Panc1 (cell line): Measurements from ENCODE around the gene BHLHE40. TPM values are rescaled to one million over a fixed set of nuclear protein-coding genes. Genes with fewer than 3 reads are reported as not detected.

Experiments used
- ATAC-seq: fragments of 200-7000 bp; cut with Tn5 transposase; 2 replicates; pipeline ENCODE4 v1.9.1; 2020; ENCODE audit warnings: mild to moderate bottlenecking, moderate library complexity
- BruUV-seq: library from RNA; stranded (reverse); fragments of 400-500 nt; replicated peaks from 2 replicates; lab custom pipeline; 2021; lab: Mats Ljungman, UMichigan
- CTCF ChIA-PET: fragments of 300-600 bp; sonication (Branson Sonifier 250); formaldehyde crosslinking; loops from one replicate; lab custom pipeline; 2022; ENCODE audit warnings: antibody characterized with exemption; lab: Charles Lee
- POLR2A ChIA-PET: fragments of 300-600 bp; sonication (Branson Sonifier 250); formaldehyde crosslinking; loops from one replicate; lab custom pipeline; 2022; ENCODE audit warnings: antibody characterized with exemption; lab: Charles Lee
- DNase-seq: peaks from one replicate; pipeline ENCODE4 v3.0.0-alpha.2; 2010; ENCODE audit warnings: low read depth, low spot score
- H3K27ac ChIP-seq: 2 replicates; pipeline ENCODE4 v1.5.1; 2011; ENCODE audit warnings: mild to moderate bottlenecking, low read length, inconsistent platforms
- H3K27me3 ChIP-seq: fragments of 200-500 bp; sonication (Bioruptor generic); 2 replicates; pipeline ENCODE4 v1.6.0; 2014; ENCODE audit warnings: low read length, inconsistent platforms; ENCODE audit not compliant: control insufficient read depth, insufficient read depth
- H3K36me3 ChIP-seq: fragments of 200-500 bp; sonication (Bioruptor generic); 2 replicates; pipeline ENCODE4 v1.5.1; 2014; ENCODE audit warnings: inconsistent platforms, mild to moderate bottlenecking, low read length, moderate library complexity; ENCODE audit not compliant: control insufficient read depth, insufficient read depth
- H3K4me1 ChIP-seq: 2 replicates; pipeline ENCODE4 v1.5.1; 2011; ENCODE audit warnings: inconsistent platforms, mild to moderate bottlenecking, low read length, moderate library complexity; ENCODE audit not compliant: control insufficient read depth, insufficient read depth
- H3K4me3 ChIP-seq, 2 experiments: 2 replicates each; pipeline ENCODE4 v1.5.1; 2011 to 2012; ENCODE audit warnings: low read depth in 2 of 2, low read length in 2 of 2, mild to moderate bottlenecking in 2 of 2, inconsistent platforms in 1 of 2, moderate library complexity in 1 of 2
- H3K9me3 ChIP-seq: fragments of 200-500 bp; sonication (Bioruptor generic); 2 replicates; pipeline ENCODE4 v1.5.1; 2014; ENCODE audit warnings: low read depth, mild to moderate bottlenecking, inconsistent platforms, low read length, moderate library complexity; ENCODE audit not compliant: control insufficient read depth, insufficient read depth
- POLR2AphosphoS5 ChIP-seq: IDR thresholded peaks from 2 replicates; pipeline ENCODE4 v1.6.1; 2012; ENCODE audit warnings: mild to moderate bottlenecking, low read depth, low read length, moderate library complexity
- SIN3A ChIP-seq: IDR thresholded peaks from 2 replicates; pipeline ENCODE4 v1.6.1; 2012; ENCODE audit warnings: low read depth, mild to moderate bottlenecking, low read length, moderate library complexity, borderline replicate concordance; ENCODE audit not compliant: insufficient read depth
- TCF7L2 ChIP-seq: IDR thresholded peaks from 2 replicates; pipeline ENCODE4 v1.6.1; 2011; ENCODE audit warnings: mild to moderate bottlenecking, low read depth, low read length, inconsistent platforms
- in situ Hi-C: cut with HindIII; loops from 2 replicates; pipeline ENCODE4 v1.10.0; 2016; ENCODE audit warnings: low sequenced_read_pairs, low pct_unique_long_range_greater_than_20kb
- intact Hi-C: fragments of 100-400 bp; cut with micrococcal nuclease; formaldehyde crosslinking; loops from one replicate; pipeline ENCODE4 v1.10.0; 2022; ENCODE audit not compliant: unreplicated experiment
- total RNA-seq: library from RNA; stranded (reverse); gene quantifications from one replicate; pipeline ENCODE4 v1.2.1, GENCODE V29; 2021; ENCODE audit not compliant: unreplicated experiment
- TF ChIP-seq, protein P1 (sequence below), 2 experiments: IDR thresholded peaks; 2 replicates each; pipeline ENCODE4 v1.6.1; 2011 to 2012; ENCODE audit warnings: low read depth in 2 of 2, control low read depth in 1 of 2, low read length in 1 of 2, mild to moderate bottlenecking in 1 of 2, moderate library complexity in 1 of 2; ENCODE audit not compliant: insufficient read depth in 1 of 2
- TF ChIP-seq, protein P2 (sequence below): fragments of 450-650 bp; IDR thresholded peaks from 2 replicates; pipeline ENCODE4 v1.5.1; 2017; ENCODE audit warnings: mild to moderate bottlenecking

The BHLHE40 gene
- total RNA-seq, 1 experiment from 2014 or later: 78.4 TPM

DNA sequence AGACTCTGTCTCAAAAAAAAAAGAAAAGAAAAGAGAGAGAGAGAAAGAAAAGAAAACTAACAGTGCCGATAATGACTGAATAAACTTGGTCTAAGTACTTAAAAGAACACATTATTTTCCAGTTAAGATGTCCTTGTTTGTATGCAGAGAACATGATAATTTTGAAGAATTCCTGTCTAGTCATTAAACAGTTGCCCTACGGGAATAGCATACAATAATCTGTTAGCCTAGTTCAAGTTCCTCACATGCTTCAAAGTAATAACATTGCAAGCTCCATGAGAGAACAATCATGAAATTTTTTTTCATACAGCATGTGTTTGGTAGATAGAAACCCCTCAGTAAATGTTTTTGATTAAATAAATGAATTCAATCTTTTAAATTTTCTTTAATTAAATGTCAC is 23.1 kb upstream of the BHLHE40 start:
- H3K4me1 ChIP-seq: no peaks in the 10 kb centered on the region
- DNase-seq: no peak
- in situ Hi-C loops (no loop called here), intact Hi-C loops (no loop called here)
- BruUV-seq: no TSS peak
- CTCF ChIA-PET: no interaction called here
- peaks cover 3% of the 10 kb centered on the region; the same call in 1 of the 2 replicates for H3K9me3 ChIP-seq
- TF ChIP-seq, protein P1, sequence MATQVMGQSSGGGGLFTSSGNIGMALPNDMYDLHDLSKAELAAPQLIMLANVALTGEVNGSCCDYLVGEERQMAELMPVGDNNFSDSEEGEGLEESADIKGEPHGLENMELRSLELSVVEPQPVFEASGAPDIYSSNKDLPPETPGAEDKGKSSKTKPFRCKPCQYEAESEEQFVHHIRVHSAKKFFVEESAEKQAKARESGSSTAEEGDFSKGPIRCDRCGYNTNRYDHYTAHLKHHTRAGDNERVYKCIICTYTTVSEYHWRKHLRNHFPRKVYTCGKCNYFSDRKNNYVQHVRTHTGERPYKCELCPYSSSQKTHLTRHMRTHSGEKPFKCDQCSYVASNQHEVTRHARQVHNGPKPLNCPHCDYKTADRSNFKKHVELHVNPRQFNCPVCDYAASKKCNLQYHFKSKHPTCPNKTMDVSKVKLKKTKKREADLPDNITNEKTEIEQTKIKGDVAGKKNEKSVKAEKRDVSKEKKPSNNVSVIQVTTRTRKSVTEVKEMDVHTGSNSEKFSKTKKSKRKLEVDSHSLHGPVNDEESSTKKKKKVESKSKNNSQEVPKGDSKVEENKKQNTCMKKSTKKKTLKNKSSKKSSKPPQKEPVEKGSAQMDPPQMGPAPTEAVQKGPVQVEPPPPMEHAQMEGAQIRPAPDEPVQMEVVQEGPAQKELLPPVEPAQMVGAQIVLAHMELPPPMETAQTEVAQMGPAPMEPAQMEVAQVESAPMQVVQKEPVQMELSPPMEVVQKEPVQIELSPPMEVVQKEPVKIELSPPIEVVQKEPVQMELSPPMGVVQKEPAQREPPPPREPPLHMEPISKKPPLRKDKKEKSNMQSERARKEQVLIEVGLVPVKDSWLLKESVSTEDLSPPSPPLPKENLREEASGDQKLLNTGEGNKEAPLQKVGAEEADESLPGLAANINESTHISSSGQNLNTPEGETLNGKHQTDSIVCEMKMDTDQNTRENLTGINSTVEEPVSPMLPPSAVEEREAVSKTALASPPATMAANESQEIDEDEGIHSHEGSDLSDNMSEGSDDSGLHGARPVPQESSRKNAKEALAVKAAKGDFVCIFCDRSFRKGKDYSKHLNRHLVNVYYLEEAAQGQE (IDR thresholded peaks at IDR 0.05; ENCODE audit: insufficient read depth in 1 of 2, low read depth in 2 of 2, low read length in 1 of 2): no peak
- no peaks in the 10 kb centered on the region for H3K27me3 ChIP-seq
- no peak for ATAC-seq
- H3K27ac ChIP-seq: no peak overlapping the region
- H3K36me3 ChIP-seq: no peaks in the 10 kb centered on the region
- POLR2A ChIA-PET: no interaction called here
- H3K4me3 ChIP-seq: no peak overlapping the region

DNA sequence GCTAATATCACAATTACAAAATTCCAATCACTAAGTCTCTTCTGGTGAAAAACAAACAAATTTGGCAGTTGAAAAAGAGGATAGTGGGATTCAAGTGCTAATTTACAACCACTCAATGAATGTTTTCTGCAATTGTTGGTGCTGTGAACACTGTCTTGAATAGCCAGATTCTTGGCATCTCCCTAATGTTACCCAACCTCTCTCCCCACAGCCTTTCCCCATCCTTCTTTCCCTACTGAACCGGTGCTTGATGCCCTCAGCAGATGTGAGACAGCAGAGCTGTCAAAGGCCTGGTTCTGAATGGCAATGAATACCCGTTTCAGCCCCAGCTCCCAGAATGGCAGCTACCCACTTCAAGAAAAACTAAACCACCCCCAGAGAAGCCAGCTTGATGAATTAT is 22.5 kb upstream of the BHLHE40 start:
- ChIA-PET CTCF (no interaction called here), POLR2A (no interaction called here)
- Histone ChIP-seq H3K27ac (no peak overlapping the region), H3K4me1 (no peaks in the 10 kb centered on the region), H3K4me3 (no peak overlapping the region), H3K36me3 (no peaks in the 10 kb centered on the region), H3K9me3 (peaks cover 3% of the 10 kb centered on the region; the same call in 1 of the 2 replicates), H3K27me3 (no peaks in the 10 kb centered on the region)
- in situ Hi-C loops: no loop called here
- TF ChIP-seq, protein P1 (IDR thresholded peaks at IDR 0.05; ENCODE audit: insufficient read depth in 1 of 2, low read depth in 2 of 2, low read length in 1 of 2): no peak
- TF ChIP-seq, protein P2, sequence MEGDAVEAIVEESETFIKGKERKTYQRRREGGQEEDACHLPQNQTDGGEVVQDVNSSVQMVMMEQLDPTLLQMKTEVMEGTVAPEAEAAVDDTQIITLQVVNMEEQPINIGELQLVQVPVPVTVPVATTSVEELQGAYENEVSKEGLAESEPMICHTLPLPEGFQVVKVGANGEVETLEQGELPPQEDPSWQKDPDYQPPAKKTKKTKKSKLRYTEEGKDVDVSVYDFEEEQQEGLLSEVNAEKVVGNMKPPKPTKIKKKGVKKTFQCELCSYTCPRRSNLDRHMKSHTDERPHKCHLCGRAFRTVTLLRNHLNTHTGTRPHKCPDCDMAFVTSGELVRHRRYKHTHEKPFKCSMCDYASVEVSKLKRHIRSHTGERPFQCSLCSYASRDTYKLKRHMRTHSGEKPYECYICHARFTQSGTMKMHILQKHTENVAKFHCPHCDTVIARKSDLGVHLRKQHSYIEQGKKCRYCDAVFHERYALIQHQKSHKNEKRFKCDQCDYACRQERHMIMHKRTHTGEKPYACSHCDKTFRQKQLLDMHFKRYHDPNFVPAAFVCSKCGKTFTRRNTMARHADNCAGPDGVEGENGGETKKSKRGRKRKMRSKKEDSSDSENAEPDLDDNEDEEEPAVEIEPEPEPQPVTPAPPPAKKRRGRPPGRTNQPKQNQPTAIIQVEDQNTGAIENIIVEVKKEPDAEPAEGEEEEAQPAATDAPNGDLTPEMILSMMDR: no peak
- TF ChIP-seq POLR2AphosphoS5 (no peak), TCF7L2 (no peak), SIN3A (no peak)
- no TSS peak for BruUV-seq
- DNase-seq (no peak), ATAC-seq (no peak)
- intact Hi-C loops: no loop called here
